ENCODE measurements around the gene ZDHHC24.

DNA sequence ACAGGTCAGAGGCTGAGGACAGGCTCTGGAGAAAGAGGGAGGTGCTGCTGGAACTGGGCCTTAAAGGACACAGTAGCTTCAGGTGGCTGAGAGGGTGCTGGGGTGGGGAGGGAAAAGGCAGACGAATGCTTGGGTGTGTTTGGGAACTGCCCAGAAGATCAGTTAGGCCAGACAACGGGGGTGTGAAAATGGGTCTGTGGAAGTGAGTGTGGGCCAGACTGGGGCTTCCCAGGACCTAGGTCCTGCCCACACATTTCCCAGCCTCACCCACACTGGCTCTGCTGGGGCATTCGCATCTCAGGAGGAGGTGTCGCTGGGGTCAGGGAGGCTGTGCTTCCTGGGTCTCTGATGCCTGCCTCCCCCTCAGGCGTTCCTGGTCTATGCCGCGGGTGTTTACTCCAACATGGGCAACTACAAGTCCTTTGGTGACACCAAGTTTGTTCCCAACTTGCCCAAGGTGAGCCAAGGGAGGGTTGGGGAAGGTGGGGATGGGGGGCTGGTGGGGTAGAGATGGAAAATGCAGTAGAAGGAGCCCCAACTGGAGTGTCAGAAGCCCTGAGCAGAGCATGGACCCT, 61.0 kb downstream of the ZDHHC24 start:
- TF ChIP-seq, protein P1, sequence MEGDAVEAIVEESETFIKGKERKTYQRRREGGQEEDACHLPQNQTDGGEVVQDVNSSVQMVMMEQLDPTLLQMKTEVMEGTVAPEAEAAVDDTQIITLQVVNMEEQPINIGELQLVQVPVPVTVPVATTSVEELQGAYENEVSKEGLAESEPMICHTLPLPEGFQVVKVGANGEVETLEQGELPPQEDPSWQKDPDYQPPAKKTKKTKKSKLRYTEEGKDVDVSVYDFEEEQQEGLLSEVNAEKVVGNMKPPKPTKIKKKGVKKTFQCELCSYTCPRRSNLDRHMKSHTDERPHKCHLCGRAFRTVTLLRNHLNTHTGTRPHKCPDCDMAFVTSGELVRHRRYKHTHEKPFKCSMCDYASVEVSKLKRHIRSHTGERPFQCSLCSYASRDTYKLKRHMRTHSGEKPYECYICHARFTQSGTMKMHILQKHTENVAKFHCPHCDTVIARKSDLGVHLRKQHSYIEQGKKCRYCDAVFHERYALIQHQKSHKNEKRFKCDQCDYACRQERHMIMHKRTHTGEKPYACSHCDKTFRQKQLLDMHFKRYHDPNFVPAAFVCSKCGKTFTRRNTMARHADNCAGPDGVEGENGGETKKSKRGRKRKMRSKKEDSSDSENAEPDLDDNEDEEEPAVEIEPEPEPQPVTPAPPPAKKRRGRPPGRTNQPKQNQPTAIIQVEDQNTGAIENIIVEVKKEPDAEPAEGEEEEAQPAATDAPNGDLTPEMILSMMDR (IDR thresholded peaks at IDR 0.05; ENCODE audit: low read length): no peak
- no peak for TF ChIP-seq EZH2phosphoT487 (IDR thresholded peaks at IDR 0.05; ENCODE audit: low read length)
- no peak for TF ChIP-seq EZH2 (optimal IDR thresholded peaks at IDR 0.05; ENCODE audit: low read depth, low read length)
